LNCAP (cell line): ENCODE measurements around the gene ESPN.

ENCODE experiments used
- TF ChIP-seq, protein P1 (sequence below): fragments of 450-650 bp; IDR thresholded peaks from 2 replicates; pipeline ENCODE4 v1.5.1; 2017; ENCODE audit warnings: mild to moderate bottlenecking

The ESPN gene

GRCh38 chr1:6386371-6386949 lies 38.1 kb upstream of the ESPN start:
- TF ChIP-seq, protein P1, sequence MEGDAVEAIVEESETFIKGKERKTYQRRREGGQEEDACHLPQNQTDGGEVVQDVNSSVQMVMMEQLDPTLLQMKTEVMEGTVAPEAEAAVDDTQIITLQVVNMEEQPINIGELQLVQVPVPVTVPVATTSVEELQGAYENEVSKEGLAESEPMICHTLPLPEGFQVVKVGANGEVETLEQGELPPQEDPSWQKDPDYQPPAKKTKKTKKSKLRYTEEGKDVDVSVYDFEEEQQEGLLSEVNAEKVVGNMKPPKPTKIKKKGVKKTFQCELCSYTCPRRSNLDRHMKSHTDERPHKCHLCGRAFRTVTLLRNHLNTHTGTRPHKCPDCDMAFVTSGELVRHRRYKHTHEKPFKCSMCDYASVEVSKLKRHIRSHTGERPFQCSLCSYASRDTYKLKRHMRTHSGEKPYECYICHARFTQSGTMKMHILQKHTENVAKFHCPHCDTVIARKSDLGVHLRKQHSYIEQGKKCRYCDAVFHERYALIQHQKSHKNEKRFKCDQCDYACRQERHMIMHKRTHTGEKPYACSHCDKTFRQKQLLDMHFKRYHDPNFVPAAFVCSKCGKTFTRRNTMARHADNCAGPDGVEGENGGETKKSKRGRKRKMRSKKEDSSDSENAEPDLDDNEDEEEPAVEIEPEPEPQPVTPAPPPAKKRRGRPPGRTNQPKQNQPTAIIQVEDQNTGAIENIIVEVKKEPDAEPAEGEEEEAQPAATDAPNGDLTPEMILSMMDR, result no peak

- TF ChIP-seq, protein P1, result no peak
These were observed 34.6 kb upstream of the ESPN start for GRCh38 chr1:6389971-6390370.

DNA sequence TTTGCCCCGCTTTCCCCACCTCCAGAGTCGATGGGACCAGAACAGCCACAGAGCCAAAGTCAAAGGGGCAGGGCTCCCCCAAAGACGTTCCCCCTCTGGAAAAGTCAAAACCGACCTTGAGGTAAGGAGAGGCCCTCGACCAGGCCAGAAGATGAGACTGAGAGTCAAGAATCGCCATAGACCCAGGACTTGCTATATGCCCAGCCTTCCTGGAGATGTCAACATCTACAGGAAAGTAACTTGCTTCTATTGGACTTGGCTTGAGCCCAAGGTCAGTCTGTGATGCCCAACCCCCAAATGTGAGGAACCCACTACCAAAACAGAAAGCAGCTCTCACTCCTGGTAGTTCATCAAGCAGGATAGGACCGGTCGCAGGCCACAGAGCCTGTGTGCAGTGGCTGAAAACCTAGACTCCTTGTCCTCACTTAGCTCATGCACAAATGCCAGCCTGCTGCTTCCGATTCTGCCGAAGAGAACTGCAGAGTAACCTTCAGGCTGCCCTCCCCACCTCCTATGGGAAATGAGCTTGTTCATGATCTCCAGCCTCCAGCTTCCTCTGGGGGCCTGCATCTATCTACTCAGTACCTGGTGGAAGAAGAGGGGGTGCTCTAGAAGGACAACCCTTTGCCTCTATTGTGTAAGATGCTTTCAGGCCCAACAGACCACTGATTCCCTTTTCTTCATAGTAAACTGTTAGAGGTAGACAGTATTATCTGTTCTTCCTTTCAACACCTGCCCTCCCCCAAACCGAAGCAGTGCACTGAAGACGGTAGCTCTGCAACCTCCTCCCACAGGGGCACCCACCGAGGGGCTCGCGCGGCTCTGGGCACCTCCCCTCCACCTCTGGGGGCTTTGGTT lies 32.4 kb upstream of the ESPN start:
- TF ChIP-seq, protein P1, result no peak

GRCh38 chr1:6392809-6393399 lies 31.7 kb upstream of the ESPN start:
- TF ChIP-seq, protein P1, result no peak

GRCh38 chr1:6393400-6394187 lies 31.0 kb upstream of the ESPN start, which contains the start of gene ACOT7:
ACOT7 (minus strand) TSS chr1:6393767; CDS start chr1:6393399, 368 bp downstream.
- TF ChIP-seq, protein P1, result peak; percentile 20; the same call in 1 of the 2 replicates

- TF ChIP-seq, protein P1, result no peak
These were observed 27.6 kb upstream of the ESPN start for GRCh38 chr1:6396998-6397397.

DNA sequence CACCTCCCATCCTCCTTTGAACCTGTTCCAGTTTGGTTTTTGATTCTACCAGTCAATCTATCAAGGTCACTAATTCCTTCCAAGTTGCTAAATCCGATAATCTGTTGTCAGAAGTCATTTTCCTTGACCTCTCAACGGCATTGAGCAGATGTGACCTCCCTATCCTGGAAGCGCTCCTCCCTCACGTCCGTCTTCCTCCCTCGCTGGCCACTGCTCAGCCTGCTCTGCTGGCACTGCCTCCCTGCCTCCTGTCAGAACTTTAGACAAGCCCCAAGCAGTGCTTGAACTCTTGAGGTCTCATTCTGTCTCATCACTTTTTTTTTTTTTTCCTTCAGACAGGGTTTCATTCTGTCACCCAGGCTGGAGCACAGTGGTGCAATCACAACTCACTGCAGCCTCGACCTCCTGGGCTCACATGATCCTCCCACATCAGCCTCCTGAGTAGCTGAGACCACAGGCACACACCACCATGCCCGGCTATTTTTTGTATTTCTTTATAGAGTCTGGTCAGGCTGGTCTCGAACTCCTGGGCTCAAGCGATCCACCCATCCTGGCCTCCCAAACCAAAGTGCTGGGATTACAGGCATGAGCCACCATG lies 26.6 kb upstream of the ESPN start:
- TF ChIP-seq, protein P1, result no peak
